Activated CD8-positive, alpha-beta memory T cell treated with anti-CD3 and anti-CD28 coated beads, Interleukin-2, amount 50 U/mL, for 48 hours (primary cell): ENCODE results near the gene POLR1G.
"Not testable (repeated sequence)": the region's sequence is repeated elsewhere in the genome, so short reads cannot be mapped to it uniquely, and the experiment has no call there.

ENCODE experiments used
- DNase-seq: peaks from one replicate; pipeline ENCODE4 v3.0.0-alpha.2; 2020

The POLR1G gene

DNA sequence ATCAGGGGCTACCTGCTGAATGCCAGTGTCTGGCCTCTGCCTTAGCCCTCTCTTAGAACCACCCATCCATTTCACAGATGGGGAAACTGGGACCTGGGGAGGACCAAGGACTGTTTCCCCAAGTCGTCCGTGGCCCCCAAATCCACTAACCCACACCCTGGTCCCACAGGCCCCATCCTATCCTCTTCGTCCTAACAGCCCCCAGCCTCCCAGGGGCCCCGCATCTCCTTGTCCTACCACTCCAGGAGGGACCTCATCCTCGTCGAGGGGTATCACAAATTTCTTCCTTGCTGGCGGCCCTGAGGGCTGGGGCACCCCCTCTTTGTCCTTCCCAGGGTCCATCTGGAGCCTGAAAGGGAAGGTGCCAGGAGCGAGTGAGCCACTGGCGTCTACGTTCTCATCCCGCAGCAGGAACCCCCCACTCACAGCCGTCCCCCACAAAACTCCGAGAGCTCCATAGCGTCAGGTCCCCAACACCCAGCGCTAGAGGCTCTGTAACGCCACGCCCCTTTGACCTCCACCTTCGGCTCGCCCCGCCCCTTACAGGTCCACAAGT is 16.7 kb downstream of the POLR1G start:
- DNase-seq, result no peak

DNA sequence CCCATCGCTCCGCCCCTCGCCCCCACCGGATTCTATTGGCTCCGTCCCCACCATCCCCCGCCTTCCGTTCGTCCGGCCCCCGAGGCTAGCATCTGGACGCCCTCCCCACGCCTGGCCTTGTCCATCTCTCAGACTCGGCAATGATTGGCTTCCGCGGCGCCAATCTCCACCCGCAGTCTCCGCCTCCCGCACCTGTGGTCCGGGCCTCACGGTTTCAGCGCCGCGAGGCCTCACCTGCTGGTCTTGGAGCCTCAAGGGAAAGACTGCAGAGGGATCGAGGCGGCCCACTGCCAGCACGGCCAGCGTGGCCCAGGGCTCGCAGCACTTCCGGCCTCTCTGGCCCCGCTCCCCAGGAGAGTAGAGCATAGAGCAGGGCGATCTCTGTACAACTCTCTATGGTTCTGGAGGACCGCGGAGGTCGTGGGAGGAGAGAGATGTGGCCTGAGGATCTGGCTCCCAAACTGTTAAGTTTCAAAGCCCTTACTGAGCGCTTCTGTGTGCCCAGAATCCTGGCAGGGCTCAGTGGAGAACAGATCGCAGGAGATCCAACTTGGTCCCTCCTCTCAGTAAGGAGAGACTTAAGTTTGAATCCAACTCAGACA is 17.2 kb downstream of the POLR1G start, which contains the start of gene ERCC1:
TSS of gene ERCC1 (minus strand) at position 329 of the 602 bp plus-strand sequence. CDS start 543 bp downstream, outside the sequence.
- DNase-seq, result peak; percentile 93

GRCh38 chr19:45424191-45425058 is 18.0 kb downstream of the POLR1G start:
- DNase-seq, result peak; percentile 80

DNA sequence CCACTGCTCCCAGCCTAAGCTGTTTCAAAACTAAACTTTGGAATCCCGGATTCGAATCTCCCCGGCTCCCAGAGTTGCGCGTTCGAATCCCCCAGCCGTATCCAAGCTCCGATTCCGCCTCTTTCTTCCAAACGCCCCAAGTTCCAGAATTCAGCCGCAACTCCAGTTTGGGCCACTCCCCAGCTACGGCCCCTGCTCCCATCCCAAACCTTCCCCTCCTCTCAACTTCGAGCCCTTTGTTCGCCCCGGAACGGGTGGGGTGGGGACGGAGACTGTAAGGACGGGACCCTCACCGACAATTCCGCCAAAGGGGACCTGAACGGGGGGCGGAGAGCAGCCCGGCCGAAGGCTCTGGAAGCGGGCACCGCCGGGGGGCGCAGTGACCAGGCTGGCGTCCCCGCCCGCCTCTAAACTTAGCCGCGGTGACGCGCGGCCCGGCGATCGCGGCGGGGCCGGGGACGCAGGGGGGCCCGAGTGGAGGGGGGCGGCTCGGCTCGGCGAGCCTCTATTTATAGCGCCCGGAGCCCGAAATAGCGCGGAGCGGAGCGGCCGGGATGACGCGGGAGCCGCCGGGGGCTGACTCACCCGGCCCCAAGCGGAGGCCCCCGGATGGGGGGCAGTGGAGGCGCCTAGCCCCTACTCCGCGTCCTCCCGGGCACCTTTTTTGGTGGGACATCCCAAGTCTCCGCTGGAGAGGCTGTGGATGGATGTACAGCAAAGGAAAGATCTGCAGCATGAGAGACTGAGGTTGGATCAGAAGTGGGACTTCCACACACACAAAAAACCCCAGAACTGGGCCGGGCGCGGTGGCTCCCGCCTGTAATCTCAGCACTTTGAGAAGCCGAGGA is 22.2 kb downstream of the POLR1G start:
- DNase-seq, result no peak

DNA sequence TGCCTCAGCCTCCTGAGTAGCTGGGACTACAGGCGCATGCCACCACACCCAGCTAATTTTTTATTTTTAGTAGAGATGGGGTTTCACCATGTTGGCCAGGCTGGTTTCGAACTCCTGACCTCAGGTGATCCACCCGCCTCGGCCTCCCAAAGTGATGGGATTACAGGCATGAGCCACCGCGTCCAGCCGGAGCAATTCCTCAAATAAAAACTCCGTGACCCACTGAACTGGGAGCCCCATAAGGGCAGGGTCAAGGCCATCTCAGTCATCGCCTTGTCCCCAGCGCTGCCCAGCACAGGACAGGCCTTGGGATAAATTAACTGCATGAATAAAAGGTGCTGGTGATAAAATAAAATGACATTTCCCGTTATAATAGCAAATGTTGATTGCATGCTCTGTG is 23.5 kb downstream of the POLR1G start:
- DNase-seq, result not testable (repeated sequence)

GRCh38 chr19:45431008-45431407 is 24.6 kb downstream of the POLR1G start:
- DNase-seq, result not testable (repeated sequence)

GRCh38 chr19:45432543-45432942 is 26.1 kb downstream of the POLR1G start:
- not testable (repeated sequence) for DNase-seq

DNA sequence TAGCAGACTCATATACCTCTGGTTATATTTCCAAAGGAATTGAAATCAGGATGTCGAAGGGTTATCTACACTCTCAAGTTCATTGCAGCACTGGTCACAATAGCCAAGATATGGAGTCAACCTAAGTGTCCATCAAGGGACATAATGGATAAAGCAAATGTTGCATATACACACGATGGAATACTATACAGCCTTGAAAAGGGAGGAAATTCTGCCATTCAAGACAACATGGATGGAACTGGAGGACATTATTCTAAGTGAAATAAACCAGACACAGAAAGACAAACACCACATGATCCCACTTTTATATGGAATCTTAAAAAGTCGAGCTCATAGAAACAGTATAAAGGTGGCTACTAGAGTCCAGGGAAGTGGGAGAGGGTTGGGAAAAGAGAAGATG is 30.9 kb downstream of the POLR1G start:
- DNase-seq, result no peak

DNA sequence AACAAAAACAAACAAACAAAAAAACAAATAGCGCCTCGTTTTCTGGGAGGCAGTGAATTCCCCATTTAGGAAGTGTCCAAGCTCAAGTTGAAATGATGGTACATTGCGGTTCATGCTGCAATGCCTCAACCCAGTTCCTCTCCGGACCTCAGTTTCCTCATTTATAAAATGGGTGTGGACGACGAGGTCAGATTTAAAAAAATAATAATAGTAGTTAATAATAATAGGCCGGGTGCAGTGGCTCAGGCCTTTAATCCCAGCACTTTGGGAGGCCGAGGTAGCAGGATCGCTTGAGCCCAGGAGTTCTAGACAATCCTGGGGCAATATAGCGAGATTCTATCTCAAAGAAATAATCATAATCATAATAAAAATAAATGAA is 32.7 kb downstream of the POLR1G start:
- no peak for DNase-seq

- DNase-seq, result peak; percentile 96
Measured at GRCh38 chr19:45439569-45440258, 33.3 kb downstream of the POLR1G start.

GRCh38 chr19:45440259-45440638 is 33.8 kb downstream of the POLR1G start:
- DNase-seq, result no peak

DNA sequence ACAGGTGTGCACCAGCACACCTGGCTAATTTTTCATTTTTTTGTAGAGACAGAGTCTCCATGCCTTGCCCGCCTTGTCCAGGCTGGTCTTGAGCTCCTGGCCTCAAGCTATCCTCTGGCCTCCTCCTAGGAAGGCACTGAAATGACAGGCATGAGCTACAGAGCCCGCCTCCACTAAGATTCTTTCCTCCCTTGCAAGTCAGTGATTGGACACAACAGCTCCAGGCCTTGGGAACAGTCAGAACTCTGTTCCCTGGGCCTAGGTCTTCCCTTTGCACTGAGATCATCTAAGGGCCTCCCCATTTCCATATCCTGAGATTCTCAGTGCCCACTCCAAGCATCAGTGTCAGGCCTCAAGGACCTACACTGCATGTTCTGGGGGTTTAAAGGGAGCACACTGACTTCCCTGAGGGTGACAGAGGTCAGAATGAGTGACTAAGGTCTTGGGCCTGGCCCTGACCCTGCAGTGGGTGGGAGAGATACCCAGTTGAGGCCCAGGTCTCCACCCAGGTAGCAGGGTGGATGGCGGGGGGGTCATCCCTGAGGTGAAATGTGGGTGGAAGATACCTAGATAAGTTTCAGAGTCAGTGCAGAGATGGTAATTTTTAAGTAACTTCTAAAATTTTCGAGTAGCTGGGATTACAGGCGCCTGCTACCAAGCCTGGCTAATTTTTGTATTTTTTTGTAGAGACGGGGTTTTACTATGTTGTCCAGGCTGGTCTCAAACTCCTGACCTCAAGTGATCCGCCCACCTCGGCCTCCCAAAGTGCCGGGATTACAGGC is 34.6 kb downstream of the POLR1G start:
- DNase-seq, result no peak

GRCh38 chr19:45442408-45442777 is 35.9 kb downstream of the POLR1G start:
- no peak for DNase-seq

GRCh38 chr19:45442778-45443461 is 36.5 kb downstream of the POLR1G start:
- no peak for DNase-seq

DNA sequence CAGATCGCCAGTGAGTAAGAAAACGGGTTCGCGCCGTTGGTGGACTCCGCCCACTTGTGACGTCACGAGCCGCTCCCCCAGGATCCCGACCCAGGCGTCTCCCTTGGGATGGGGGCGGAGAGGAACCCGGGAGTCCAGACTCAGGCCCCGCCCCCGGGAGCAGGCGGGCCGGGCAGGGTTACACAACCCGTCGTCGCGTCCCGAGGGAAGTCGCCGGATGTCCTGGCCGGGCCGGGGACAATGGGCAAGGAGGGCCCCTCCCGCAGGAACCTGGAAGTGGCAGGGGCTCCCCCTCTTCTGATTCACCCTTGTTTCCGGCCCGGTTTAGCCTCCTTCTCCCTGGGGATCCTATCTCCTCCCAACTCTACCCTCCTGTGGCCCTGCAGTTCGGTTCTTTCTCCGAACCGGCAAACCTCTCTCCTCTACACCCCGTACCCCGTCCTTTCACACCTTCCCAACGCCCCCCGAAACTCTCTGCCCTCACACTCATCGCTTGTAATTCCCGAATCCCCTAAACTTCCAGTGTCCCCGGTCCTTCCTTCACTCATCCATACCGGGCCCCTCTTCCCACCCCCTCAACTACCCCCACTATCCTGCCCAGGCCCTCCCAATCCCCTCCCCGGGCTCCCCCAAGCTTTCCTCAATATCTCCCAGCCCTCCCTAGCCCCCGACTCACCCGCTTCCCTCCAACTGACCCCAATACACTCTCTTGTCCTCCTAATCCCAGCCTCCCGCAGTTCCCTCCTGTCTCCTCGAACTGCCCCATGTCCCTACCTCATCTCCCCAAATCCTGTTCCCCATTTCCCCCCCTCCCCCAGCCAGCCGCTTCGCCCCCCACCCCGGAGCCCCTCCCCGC is 37.2 kb downstream of the POLR1G start:
- peak; percentile 84 for DNase-seq

- peak; percentile 89 for DNase-seq
Measured at GRCh38 chr19:45444318-45445041, 38.0 kb downstream of the POLR1G start.

- no peak for DNase-seq
Measured at GRCh38 chr19:45445139-45445538, 38.7 kb downstream of the POLR1G start.

DNA sequence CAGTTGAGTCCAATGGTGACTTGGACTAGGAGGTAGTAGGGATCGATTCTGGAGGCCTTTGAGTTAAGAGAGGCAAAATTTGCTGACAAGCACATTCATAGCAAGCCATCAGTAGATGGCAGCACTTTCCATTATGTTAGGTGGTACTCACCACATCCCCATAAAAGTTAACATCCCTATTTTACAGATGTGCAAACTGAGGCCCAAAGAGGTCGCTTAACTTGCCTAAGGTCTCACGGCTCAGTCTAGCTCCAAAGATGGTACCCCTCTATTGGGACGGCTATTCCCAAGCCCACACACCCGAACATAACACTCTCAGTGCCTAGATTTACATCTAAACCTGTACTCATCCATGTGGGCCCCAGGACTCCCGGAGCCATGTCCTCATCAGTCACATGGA is 39.9 kb downstream of the POLR1G start:
- DNase-seq, result no peak

DNA sequence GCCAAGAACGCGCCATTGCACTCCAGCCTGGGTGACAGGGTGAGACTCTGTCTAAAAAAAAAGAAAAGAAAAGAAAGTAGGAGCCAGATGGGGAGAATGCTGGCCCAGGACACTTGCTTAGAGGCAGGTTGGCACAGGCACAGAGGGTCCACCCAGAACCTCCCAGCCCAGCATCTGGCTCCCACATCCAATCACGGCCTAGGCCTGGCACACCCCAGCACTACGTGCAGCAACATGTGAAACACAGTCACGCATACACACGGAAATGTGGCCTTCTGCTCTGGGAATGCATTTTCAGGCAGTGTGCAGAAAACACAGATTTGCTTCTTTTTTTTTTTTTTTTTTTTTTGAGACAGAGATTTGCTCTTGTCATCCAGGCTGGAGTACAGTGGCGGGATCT is 40.5 kb downstream of the POLR1G start:
- DNase-seq, result no peak

GRCh38 chr19:45448425-45448756 is 41.9 kb downstream of the POLR1G start:
- no peak for DNase-seq
